ENCODE measurements around the gene ARHGEF9.

GRCh38 chrX:63735882-63736281, 49.1 kb downstream of the ARHGEF9 start:
- no peak for TF ChIP-seq POLR2AphosphoS5 (IDR thresholded peaks at IDR 0.05; ENCODE audit: low read depth, low read length)
- TF ChIP-seq CTCF (IDR thresholded peaks at IDR 0.05) = no peak
- TF ChIP-seq REST (IDR thresholded peaks at IDR 0.05; ENCODE audit: insufficient read depth in 1 of 2, low read depth in 2 of 2, low read length in 1 of 2) = no peak
